ENCODE measurements around the gene WNT11.

DNA sequence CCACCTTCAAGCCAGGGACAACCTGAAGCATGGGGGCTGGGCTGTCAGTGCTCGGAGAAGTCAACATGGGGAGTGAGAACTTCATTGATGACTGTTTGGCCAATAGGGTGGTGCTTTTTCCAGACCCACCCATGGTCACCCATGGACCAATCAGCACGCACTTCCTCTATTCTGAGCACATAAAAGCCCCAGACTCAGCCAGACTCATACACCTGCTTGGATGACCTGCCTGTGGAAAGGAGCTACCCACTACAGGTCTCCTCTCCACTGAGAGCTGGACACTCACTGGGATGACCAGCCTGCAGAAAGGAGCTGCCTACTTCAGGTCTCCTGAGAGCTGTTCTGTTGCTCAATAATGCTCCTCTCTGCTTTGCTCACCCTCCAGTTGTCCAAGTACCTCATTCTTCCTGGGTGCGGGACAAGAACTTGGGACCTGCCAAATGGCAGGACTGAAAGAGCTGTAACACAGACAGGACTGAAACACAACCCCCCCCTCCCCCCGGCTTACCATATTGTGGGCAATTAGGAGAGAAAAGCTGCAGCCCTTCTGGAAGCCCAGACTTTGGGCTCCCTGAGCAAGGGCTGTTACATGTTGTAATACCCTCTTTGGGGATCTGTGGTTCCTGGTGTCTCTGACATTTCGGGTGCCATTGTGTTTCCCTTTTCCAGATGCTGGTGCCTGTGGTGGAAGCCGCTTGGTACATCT lies 44.4 kb upstream of the WNT11 start:
- TF ChIP-seq, protein P1, sequence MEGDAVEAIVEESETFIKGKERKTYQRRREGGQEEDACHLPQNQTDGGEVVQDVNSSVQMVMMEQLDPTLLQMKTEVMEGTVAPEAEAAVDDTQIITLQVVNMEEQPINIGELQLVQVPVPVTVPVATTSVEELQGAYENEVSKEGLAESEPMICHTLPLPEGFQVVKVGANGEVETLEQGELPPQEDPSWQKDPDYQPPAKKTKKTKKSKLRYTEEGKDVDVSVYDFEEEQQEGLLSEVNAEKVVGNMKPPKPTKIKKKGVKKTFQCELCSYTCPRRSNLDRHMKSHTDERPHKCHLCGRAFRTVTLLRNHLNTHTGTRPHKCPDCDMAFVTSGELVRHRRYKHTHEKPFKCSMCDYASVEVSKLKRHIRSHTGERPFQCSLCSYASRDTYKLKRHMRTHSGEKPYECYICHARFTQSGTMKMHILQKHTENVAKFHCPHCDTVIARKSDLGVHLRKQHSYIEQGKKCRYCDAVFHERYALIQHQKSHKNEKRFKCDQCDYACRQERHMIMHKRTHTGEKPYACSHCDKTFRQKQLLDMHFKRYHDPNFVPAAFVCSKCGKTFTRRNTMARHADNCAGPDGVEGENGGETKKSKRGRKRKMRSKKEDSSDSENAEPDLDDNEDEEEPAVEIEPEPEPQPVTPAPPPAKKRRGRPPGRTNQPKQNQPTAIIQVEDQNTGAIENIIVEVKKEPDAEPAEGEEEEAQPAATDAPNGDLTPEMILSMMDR (IDR thresholded peaks at IDR 0.05), result no peak
- no peak for TF ChIP-seq POLR2A (IDR thresholded peaks at IDR 0.05)
